GM21526 (cell line): ENCODE results near the gene FHAD1.
"Not testable (repeated sequence)": the region's sequence is repeated elsewhere in the genome, so short reads cannot be mapped to it uniquely, and the experiment has no call there.

Experiments
- ATAC-seq: cut with Tn5 transposase; IDR thresholded peaks from one replicate; pipeline ENCODE4 v1.9.1; 2021; ENCODE audit warnings: moderate library complexity; ENCODE audit not compliant: unreplicated experiment, low FRiP score

FHAD1 gene

DNA sequence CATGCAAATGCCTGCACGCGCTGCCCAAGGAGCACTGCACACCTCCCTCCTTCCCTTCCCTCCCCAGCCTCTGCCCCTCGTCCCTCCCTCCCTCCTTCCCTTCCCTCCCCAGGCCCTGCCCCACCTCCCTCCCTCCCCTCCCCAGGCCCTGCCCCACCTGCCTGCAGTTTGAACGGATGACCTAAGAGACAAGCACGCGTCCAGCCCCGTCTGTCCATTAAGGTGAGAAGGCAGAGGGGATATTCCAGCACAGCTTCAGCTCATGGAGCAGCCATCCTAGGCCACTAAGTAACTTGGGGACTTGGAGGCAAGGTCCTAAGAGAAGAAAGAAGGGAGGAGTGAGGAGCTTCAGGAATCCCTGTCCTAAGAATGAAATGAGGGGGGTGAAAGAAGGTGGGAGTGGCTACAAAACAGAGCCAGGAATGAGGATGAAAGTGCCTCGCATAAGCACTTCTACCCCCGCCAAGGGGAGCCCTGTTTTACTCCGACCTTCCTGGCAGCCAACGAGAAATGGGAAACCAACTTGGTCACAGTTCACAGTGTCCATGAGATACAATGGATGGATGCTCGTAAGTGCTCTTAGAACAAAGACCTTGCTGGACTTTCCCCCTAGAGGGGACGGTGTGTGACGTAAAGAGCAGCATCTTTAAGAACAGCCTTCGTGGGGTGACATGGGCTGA, 141.3 kb downstream of the FHAD1 start:
- no peak for ATAC-seq

DNA sequence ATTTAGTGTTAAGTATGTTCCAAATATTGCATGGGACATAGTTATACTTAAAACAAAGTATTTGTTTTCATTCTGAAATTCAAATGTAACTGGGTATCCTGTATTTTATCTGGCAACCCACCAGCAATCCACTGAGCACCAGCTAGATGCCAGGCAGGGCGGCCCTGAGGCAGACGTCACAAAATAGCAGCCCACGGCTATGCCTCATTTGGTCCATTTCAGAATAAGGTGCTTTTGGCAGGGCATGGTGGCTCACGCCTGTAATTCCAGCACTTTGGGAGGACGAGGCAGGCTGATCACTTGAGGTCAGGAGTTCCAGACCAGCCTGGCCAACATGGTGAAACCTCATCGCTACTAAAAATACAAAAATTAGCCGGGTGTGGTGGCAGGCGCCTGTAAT, 142.8 kb downstream of the FHAD1 start:
- not testable (repeated sequence) for ATAC-seq

DNA sequence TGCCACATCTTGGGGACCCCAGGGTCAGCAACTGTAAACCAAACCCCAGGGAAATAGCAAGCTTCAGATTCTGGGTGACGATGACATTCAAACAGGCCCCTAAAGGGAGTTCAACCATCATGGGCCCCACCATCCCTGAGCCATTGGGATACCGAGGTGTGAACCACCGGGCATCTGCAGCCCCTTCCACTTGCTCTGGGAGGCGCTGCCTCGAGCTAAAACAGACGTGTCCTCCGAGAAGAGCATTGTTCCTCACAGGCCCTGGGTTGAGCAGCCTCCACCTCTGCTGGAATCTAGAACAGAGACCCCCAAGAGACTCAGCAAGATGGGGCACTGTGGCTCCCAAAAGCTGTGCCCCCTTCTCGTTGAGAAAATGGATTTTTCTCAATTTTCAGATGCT, 143.6 kb downstream of the FHAD1 start:
- no peak for ATAC-seq

DNA sequence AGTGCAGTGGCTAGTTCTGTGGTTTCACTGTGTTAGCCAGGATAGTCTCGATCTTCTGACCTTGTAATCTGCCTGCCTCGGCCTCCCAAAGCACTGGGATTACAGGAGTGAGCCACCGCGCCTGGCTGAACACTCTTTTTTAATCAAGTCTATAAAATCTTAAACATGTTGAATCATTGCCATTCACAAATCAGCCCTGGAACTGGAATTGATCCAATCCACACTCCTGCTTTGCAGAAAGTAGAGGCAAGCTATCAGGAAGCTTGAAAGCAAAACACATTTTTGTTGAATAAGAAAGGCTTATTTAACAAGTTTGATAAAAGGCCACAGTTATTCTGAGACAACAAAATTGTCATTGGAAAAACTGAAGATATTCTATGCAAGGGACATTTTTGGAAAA, 144.3 kb downstream of the FHAD1 start:
- no peak for ATAC-seq

DNA sequence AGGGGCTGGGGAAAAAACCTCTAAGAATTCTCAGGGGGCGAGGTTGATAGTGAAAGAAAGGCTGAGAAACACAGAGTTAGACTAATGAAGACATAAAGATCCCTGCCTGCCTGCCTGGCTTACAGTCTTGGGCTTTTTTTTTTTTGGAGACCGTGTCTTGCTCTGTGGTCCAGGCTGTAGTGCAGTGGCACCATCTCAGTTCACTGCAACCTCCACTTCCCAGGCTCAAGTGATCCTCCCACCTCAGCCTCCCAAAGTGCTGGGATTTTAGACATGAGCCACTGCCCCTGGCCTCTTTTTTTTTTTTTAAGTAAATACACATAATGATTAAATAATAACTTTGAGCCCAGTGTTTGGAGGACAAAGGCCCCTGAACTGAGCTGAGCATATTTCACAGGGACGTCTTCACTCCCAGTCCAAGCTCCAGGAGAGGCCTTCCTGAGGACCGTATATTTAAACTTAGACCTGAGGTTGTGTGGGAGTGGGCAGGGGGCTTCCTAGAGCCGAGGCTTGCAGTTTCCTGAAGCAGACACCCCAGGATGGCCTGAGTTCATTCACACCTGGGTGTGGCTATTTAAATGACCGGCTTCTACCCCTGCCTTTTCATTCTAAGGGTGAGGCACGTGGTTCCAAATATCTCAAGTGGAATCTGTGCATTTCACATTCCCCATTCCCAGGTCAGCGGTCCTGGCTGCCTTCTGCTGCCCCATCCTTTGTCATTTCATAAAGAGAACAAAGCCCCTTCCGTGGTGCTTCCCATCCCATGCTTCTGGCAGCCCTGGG, 146.6 kb downstream of the FHAD1 start:
- no peak for ATAC-seq

DNA sequence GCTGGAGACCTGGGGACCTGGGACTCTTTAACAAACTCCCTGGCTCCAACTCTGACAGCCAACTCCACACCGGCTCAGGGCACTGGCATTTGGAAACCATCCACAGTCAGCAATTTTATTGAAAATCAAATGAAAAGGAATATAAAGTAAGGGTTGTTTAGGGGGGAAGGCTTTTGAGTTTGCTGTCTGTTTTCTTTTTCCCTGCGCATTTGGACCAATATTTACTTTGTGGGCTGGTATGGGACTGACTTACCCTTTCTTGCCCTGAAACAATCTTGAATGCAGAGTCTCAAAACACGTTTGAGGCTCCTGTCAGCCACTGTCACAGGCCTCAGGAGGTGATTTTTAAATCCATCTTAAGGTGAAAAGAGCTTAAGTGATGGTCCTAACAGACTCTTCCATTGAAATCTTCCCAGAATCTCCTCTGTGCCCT, 147.3 kb downstream of the FHAD1 start:
- no peak for ATAC-seq

DNA sequence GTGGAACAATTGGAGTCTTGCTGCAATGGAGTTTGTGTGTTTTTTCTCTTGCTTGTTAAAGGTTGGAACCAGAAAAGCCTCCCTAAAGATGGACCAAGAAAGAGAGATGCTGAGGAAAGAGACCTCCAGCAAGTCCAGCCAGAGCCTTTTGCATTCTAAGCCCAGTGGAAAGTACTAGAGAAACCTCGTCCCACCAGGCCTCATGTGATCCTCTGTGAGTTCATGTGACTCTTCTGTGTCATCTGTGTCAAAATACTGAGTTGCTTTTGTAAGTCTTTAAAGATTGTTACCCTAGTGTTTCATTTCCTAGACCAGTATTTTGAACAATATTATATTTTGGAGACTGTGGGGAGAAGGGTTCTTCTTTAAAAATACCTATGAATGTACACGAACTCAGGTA, 150.2 kb downstream of the FHAD1 start:
- ATAC-seq = no peak

DNA sequence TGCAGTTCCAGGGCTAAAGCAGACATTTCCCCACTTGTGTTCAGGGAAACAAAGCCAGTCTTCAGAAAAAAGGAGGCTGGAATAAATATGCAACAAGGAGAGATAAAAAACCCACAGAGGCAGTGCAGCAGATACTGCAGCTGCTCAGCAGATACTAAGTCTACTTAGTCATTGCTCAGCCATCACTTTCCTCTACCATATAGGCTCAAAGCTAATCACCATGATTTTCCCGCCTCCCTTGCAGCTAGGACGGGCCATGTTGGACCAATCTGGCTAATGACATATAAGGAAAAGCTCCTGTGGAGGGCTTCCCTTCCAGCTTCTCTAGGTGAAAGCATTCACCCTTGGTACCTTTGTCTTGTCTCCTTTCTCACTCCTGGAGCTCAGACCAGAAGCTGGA, 152.7 kb downstream of the FHAD1 start:
- ATAC-seq = no peak

DNA sequence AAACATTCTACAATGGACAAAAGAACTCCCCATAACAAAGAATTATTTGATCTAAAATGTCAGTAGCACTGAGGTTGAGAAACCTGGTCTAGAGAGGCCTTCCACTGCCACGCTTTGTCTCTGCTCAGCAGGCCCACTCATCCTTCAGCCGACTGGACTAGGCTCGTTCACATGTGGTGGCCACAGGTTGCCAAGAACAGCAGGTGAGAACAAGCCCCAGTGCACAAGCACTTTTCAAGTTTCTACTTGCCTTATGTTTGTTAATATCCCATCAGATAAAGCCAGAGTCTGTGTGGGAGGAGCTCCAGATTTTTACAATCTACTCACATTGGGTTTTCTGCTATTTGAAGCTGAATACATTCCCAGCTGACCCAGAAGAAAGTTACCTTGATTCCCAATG, 153.6 kb downstream of the FHAD1 start:
- no peak for ATAC-seq

DNA sequence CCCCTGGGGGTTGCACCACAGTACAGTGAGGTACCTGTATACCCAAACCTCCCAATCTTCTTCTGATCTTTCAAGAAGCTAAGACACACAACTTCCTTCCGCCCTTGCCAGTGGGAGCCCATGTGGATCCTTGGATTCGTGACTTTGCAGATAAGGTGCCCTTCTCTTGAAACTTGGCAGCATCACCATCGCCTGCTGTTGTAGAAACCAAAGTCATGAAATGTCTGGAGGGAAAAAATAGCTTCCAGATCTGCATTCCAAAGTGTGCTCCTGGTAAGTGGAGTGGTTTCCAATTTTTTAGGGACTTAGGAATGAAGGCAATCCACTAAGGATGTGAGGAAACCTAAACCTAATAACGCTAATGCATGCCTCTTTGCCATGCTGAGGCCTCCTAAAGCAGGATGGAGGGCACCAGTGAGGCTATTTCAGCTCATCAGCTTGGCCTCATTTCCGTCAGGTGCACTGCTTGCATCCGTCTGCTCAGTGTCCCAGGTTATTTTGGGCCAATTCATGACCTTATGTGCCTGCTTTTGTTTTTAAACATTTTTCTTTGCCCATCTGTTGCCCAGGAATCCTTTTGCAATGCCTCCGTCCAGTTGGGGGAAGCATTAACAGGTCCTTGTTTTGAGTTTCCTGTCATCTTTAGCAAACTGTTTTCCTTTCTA, 154.5 kb downstream of the FHAD1 start:
- no peak for ATAC-seq

DNA sequence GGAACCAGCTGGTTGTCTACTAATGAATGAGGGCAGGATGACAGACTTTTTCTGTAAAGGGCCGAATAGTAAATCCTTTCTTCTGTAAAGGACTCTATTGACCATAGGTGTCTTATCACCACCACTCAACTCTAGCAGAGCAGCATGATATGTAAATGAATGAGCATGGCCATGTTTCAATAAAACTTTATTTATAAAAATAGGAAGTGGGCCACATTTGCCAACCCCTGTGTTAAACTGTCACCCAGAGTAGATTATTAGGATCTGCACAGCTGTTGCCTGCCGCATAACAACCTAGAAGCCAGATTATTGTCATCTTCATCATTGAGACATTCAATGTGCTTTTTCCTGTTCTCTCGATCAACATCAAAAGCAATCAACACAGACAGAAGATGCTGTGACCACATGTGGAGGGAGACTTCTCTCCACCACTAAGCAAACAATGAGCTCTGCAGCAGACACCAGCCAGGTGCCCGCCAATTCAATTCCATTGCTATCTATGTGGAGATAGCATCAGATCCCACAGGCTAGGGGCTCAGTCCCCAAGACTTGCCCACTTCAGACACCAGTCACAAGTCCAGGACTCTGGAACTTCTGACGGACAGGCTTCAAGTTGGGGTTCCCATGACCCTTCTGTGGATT, 155.9 kb downstream of the FHAD1 start:
- ATAC-seq = no peak

DNA sequence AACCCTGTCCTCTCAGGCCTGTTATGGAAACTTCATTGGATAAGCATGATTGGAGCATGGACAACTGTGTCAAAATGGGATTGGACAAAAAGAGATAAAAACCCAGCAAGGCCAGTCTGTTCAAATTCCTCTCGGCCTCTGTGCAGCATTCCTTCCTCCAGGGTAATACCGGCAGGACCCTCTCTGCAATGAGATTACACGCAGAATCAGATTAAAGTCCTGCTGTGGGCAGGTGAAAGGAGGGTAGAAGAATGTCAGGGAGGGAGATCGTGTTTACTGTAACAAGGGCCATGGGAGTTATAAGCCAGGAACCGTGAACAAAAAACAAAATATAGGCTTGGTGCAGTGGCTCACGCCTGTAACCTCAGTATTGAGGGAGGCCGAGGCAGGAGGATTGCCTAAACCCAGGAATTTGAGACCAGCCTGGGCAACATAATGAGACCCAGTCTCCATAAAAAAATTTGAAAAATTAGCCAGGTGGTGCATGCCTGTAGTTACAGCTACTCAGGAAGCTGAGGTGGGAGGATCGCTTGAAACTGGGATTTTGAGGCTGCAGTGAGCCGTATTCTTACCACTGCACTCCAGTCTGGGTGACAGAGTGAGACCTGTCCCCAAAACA, 157.0 kb downstream of the FHAD1 start:
- ATAC-seq = no peak

DNA sequence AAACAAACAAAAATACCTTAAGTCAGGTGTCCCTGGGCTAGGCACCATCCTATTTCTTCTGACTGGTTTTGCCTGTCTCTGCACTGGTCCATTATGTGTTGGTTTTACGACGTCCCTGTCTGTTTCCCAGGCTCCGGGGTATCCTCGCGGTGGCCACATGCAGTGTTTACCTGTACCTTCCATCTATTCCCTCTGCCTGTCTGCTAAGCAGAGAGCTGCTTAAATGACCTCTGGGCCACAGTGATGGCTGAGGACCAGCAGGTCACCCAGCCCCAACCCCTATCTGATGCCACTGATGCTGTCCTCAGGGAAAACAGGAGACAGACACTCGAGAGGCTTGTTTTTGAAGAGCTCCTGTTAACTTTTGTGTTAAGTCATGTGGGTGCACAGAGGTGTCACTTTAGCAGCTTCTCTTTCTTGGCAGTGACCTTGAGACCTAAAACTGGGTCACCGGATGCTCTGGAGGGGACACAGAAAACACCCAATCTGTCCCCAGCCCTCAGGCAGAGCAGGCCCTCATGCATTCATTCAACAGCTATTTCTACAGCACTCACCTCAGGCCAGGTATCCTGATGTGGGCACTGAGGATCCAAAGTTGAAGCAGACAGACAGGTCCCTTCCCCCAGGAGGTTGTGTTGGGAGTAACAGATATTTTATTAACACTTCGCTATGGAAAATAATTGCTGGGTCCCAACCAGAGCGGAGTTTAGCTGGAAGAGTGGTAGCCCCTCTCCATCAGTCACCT, 158.3 kb downstream of the FHAD1 start:
- no peak for ATAC-seq

DNA sequence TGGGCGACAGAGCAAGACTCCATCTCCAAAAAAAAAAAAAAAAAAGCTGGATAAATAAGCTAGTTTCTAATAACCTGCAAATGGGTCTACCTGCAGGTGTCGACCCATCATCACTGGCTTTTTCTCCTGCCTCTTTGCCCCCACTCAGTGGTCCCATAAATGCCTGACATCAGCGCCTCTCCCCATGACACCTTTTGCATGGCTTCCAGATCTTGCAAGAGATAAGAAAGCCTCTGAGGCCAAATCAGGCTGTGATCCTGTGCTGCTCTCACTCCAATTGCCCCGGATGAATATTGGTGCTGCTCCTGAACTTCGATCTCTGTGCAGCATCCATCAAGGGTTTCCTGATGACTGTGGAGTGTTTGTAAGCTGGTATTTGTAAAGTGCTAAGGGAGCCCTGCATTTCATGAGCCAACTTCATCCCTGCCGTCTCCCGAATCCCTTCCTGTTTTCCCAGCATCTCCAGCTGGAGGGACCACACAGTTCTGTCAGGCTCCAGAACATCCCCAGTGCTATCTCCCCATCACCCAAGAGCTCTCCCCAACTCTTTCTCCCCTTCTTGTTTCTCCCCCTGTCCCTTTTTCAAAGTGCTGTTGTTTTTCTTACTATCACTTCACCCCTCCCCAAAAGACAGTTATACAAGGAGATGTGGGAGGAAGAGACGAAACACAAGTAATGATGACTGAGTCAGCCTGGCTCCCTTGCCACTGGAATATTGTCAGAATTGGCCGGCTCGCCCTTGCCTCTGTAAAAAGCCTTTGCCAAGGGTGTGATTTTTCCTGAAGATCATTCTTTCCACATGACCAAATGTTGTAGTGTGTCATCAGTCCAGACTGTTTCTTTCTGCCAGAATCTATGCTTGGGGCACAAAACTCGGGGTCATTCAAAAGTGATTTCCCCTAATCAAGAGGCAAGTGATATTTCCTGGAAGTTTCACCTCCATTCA, 159.9 kb downstream of the FHAD1 start:
- ATAC-seq = no peak

DNA sequence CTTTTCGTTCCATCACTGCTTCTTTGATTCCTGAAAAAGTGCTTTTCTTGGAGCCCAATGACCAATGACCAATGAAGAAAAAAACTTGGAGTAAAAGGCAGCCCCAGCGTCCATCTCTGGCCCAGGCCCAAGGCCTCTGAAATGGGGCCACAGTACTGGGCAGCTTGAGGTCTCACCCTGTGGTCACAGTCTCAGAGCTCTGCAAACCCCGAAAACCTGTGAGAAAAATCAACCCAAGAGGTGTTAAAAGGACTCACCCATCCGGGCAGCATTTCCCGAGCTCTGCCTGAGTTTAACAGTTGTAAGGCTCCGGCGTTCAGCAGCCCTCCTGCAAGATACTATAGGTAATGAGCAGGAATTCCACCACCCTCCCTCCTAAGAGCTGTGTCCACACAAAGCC, 160.6 kb downstream of the FHAD1 start:
- no peak for ATAC-seq

DNA sequence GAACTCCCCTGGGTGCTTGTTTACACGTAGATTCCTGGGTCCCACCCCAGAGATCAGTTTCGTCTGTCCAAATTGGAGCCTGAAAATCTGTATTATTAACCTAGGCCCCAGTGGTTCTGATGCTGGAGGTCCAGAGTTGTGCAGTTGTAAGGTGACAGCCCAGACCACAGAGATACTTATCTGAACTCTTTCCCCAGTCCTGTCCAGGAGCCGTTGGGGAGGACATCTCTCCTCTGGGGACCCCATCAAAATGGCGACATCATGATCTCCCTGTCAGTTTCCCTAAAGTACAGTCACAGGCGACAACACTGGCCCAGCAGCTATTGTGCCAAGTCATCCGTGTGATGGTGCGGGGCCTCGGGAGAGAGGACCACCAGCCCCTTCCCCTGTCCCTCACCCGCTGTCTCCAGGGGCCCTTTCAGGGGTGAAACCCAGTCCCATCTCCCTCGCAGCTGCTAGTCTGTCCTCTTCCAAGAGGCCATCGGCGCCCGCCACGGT, 161.9 kb downstream of the FHAD1 start:
- no peak for ATAC-seq

DNA sequence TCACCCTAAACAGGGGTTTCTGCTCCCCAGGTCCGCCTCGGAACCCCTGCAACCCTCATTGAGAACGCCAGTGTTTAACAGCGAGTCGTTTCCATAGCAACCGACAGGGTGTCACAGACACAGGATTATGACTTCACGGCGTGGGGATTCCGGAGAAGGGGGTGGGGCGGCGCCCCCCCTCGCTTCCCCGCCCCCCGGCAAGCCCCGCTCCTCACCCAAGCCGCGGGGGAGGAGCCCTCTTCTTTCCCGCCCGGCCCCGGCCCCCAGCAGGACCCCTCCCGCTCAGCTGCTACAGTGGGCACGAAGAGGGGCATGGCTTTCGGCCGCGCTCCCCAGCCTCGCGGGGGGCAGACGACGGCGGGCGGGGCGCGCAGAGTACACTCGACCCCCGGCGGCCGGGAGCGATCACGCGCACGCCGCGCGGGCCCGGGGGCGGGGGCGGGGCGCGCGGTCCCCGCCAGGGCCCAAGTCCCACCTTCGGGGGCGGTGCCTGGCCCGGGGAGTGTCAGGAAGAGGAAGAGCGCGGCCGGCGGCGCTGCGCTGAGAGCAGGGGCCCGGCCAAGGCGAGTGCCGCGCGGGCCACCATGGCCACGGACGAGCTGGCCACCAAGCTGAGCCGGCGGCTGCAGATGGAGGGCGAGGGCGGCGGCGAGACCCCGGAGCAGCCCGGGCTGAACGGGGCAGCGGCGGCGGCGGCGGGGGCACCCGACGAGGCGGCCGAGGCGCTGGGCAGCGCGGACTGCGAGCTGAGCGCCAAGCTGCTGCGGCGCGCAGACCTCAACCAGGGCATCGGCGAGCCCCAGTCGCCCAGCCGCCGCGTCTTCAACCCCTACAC, 162.6 kb downstream of the FHAD1 start, which contains the start of gene EFHD2:
EFHD2 (plus strand) TSS at position 501 of the 835 bp plus-strand sequence; CDS start at position 585, 84 bp downstream.
- ATAC-seq = peak; percentile 77
